Subcutaneous abdominal adipose tissue (tissue), 5 donors: Measurements from ENCODE around the gene ARL16.

Experiments
- H3K27ac ChIP-seq: one replicate; pipeline ENCODE4 v1.7.0; 2013; ENCODE audit warnings: low read depth, mild to moderate bottlenecking, inconsistent platforms, low read length, moderate library complexity
- H3K27me3 ChIP-seq, 5 donors: one replicate each; pipeline ENCODE4 v1.7.0; 2013; ENCODE audit warnings: low read length in 5 of 5, inconsistent platforms in 1 of 5; ENCODE audit not compliant: control insufficient read depth in 5 of 5, insufficient read depth in 4 of 5
- H3K36me3 ChIP-seq, 5 donors: one replicate each; pipeline ENCODE4 v1.7.0; 2013; ENCODE audit warnings: low read length in 5 of 5; ENCODE audit not compliant: control insufficient read depth in 5 of 5, insufficient read depth in 5 of 5
- H3K4me1 ChIP-seq, 5 donors: one replicate each; pipeline ENCODE4 v1.7.0; 2013; ENCODE audit warnings: low read length in 5 of 5, mild to moderate bottlenecking in 3 of 5, moderate library complexity in 1 of 5; ENCODE audit not compliant: control insufficient read depth in 5 of 5, insufficient read depth in 5 of 5
- H3K4me3 ChIP-seq, 5 donors: one replicate each; pipeline ENCODE4 v1.7.0; 2013; ENCODE audit warnings: low read length in 5 of 5, low read depth in 1 of 5
- H3K9ac ChIP-seq, 5 donors: one replicate each; pipeline ENCODE4 v1.7.0; 2013; ENCODE audit warnings: low read length in 5 of 5, mild to moderate bottlenecking in 4 of 5, moderate library complexity in 3 of 5
- H3K9me3 ChIP-seq, 5 donors: one replicate each; pipeline ENCODE4 v1.7.0; 2013; ENCODE audit warnings: low read length in 5 of 5; ENCODE audit not compliant: control insufficient read depth in 5 of 5
- donor health status: healthy.
- donor health status: healthy.
- donor health status: healthy.
- donor health status: healthy.
- donor health status: healthy.

ARL16 gene

GRCh38 chr17:81635431-81635830, 48.2 kb downstream of the ARL16 start:
- peak overlapping the region; percentile 33 to 96 (median 81) for H3K4me3 ChIP-seq
- H3K9me3 ChIP-seq = no peaks in the 10 kb centered on the region
- H3K27ac ChIP-seq = peak overlapping the region; percentile 99
- H3K9ac ChIP-seq = peak overlapping the region in 3 of 5 donors; percentile 99 to 100 (median 99)
- H3K4me1 ChIP-seq = peaks cover 4 to 39% (median 28%) of the 10 kb centered on the region in 5 donors
- H3K27me3 ChIP-seq = no peaks in the 10 kb centered on the region
- peaks cover 0 to 4% (median 2%) of the 10 kb centered on the region in 5 donors for H3K36me3 ChIP-seq

GRCh38 chr17:81631482-81631881, 52.1 kb downstream of the ARL16 start:
- H3K9ac ChIP-seq = no peak overlapping the region
- H3K9me3 ChIP-seq = no peaks in the 10 kb centered on the region
- peaks cover 11 to 38% (median 26%) of the 10 kb centered on the region in 5 donors for H3K36me3 ChIP-seq
- peaks cover 4 to 32% (median 24%) of the 10 kb centered on the region in 5 donors for H3K4me1 ChIP-seq
- no peak overlapping the region for H3K4me3 ChIP-seq
- no peak overlapping the region for H3K27ac ChIP-seq
- no peaks in the 10 kb centered on the region for H3K27me3 ChIP-seq
